ENCODE measurements around the gene RAB3IL1. TPM values are rescaled to one million over a fixed set of nuclear protein-coding genes. Genes with fewer than 3 reads are reported as not detected.

RAB3IL1 gene
- total RNA-seq, 2 experiments from 2014 or later, result 0.28 to 1.6 TPM

DNA sequence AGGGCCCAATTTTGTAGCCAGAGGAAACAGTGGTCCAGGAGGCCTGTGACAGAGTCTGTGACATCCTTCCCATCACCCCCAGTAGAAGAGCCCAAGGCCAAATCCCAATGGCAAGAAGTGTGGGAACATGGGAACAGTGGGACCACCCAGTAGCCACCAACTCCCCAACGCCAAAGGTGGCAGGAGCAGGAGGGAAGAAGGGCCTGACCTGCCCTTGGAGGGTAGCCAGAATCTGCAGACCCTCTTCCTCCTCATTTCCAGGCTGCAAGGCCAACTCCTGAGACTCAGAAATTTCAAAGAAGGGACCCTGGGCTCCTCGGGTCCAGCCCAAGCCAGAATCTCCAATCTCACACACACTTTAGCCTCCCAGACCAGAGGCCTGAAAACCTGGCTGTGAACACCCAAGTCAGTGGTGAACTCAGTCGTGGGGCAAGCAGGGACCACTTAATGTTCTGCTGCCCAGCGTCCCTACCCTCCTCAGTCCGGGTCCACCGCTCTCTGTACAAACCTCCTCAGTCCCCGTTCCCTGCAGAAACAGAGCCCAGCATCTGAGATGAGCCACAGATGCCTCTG lies 6.2 kb downstream of the RAB3IL1 start:
- POLR2A ChIA-PET, result no interaction called here
- H3K9me3 Mint-ChIP-seq, result no peaks in the 10 kb centered on the region
- H3K27me3 Mint-ChIP-seq, result peaks cover 11% of the 10 kb centered on the region
- peaks cover 3% of the 10 kb centered on the region for H3K4me1 Mint-ChIP-seq
- H3K36me3 Mint-ChIP-seq, result no peaks in the 10 kb centered on the region
- DNase-seq (no peak), ATAC-seq (ENCODE audit: low read depth) (no peak)
- no peak overlapping the region for H3K4me3 Mint-ChIP-seq
- no peak overlapping the region for H3K27ac Mint-ChIP-seq

GRCh38 chr11:61910187-61911127 lies 6.9 kb downstream of the RAB3IL1 start:
- no peaks in the 10 kb centered on the region for H3K36me3 Mint-ChIP-seq
- no peaks in the 10 kb centered on the region for H3K9me3 Mint-ChIP-seq
- POLR2A ChIA-PET, result no interaction called here
- H3K27me3 Mint-ChIP-seq, result peaks cover 3% of the 10 kb centered on the region
- no peak for ATAC-seq (ENCODE audit: low read depth)
- no peak overlapping the region for H3K27ac Mint-ChIP-seq
- H3K4me3 Mint-ChIP-seq, result no peak overlapping the region
- peak; percentile 25 for DNase-seq
- H3K4me1 Mint-ChIP-seq, result peaks cover 3% of the 10 kb centered on the region

- Mint-ChIP-seq H3K27ac (no peak overlapping the region), H3K4me3 (no peak overlapping the region), H3K27me3 (peaks cover 4% of the 10 kb centered on the region), H3K4me1 (peaks cover 3% of the 10 kb centered on the region), H3K9me3 (no peaks in the 10 kb centered on the region), H3K36me3 (no peaks in the 10 kb centered on the region)
- DNase-seq (no peak), ATAC-seq (ENCODE audit: low read depth) (no peak)
- POLR2A ChIA-PET, result interaction anchor here (0.7 kb wide), 1 partner anchor 59 kb away, joined by 3 read pairs; no protein-coding TSS in a partner anchor
Measured at GRCh38 chr11:61908730-61909316, 8.5 kb downstream of the RAB3IL1 start.

- POLR2A ChIA-PET, result interaction anchor here (0.7 to 0.9 kb wide), 2 partner anchors 59 to 60 kb away, joined by 3 read pairs; partner anchors contain the start of gene FTH1
- H3K27me3 Mint-ChIP-seq, result peaks cover 5% of the 10 kb centered on the region
- H3K4me3 Mint-ChIP-seq, result no peak overlapping the region
- peaks cover 3% of the 10 kb centered on the region for H3K4me1 Mint-ChIP-seq
- H3K27ac Mint-ChIP-seq, result no peak overlapping the region
- DNase-seq (no peak), ATAC-seq (ENCODE audit: low read depth) (no peak)
- no peaks in the 10 kb centered on the region for H3K36me3 Mint-ChIP-seq
- H3K9me3 Mint-ChIP-seq, result no peaks in the 10 kb centered on the region
Measured at GRCh38 chr11:61907871-61908729, 9.3 kb downstream of the RAB3IL1 start.

- POLR2A ChIA-PET, result interaction anchor here (0.9 kb wide), 1 partner anchor 60 kb away, joined by 3 read pairs; the partner anchor contains the start of gene FTH1
- no peak overlapping the region for H3K4me3 Mint-ChIP-seq
Measured at GRCh38 chr11:61907282-61907681, 10.1 kb downstream of the RAB3IL1 start.

DNA sequence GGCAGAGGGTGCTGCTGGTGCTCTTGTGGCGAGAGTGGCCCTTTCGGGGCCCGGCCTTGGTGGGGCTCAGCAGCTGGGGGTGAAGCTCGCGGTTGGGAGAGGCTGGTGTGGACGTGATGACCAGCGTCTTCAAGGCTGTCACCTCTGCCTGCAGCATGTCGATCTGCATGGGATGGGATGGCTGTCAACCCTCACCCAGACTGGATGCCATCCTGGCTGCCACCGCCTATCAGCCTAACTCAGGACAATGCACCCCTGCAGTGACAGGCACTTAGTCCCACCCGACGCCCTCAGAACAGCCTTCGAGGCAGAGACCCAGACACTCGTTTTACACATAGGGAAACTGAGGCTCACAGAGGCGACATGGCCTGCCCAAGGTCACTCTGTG lies 10.8 kb downstream of the RAB3IL1 start:
- Mint-ChIP-seq H3K27me3 (peaks cover 5% of the 10 kb centered on the region), H3K4me1 (no peaks in the 10 kb centered on the region), H3K4me3 (no peak overlapping the region), H3K36me3 (no peaks in the 10 kb centered on the region), H3K27ac (no peak overlapping the region), H3K9me3 (no peaks in the 10 kb centered on the region)
- POLR2A ChIA-PET, result no interaction called here
- DNase-seq (no peak), ATAC-seq (ENCODE audit: low read depth) (no peak)

More at GRCh38 chr11:61907282-61907681, 10.1 kb downstream of the RAB3IL1 start:
- H3K4me1 Mint-ChIP-seq, result no peaks in the 10 kb centered on the region
- H3K9me3 Mint-ChIP-seq, result no peaks in the 10 kb centered on the region
- ATAC-seq (ENCODE audit: low read depth) (no peak), DNase-seq (no peak)
- H3K27ac Mint-ChIP-seq, result peak overlapping the region; percentile 30
- H3K27me3 Mint-ChIP-seq, result peaks cover 5% of the 10 kb centered on the region
- H3K36me3 Mint-ChIP-seq, result no peaks in the 10 kb centered on the region

DNA sequence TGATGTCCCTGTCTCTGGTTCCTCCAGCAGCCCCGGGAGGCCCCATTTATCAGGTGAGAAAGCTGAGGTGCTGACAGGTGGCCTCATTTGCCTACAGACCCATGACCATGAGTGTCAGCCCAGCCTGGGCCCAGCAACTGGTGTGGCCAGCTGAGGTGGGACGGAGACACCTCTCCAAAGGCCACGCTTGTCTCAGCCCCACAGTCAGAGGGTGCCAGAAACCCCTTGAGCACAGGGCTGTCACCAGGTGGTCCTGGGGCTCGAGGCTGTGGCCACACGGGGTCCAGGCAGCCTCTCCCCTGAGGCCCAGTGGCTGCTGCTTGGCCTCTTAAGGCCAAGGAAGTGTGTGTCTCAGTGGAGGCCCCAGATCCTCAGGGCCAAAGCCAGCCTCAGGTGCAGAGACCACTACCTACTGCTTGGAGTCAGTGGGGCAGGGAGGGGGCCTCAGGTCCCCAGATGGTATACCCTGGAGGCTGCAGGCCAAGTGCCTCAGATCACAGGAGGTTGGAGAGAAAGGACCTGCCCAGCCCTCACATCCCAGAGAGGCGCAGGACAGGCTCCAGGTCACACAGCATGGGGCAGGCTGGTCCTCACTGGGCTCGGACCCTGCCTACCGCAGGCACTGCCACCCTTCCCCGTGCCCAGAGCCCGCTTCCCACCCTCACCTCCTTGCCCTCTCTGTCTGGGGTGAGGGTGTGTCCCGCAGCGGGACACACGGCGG lies 11.4 kb downstream of the RAB3IL1 start:
- Mint-ChIP-seq H3K4me3 (no peak overlapping the region), H3K27me3 (peaks cover 5% of the 10 kb centered on the region), H3K27ac (no peak overlapping the region), H3K36me3 (no peaks in the 10 kb centered on the region), H3K9me3 (no peaks in the 10 kb centered on the region), H3K4me1 (no peaks in the 10 kb centered on the region)
- POLR2A ChIA-PET, result no interaction called here
- ATAC-seq (ENCODE audit: low read depth) (peak; percentile 13), DNase-seq (no peak)

GRCh38 chr11:61905067-61905696 lies 12.2 kb downstream of the RAB3IL1 start:
- Mint-ChIP-seq H3K27me3 (peaks cover 5% of the 10 kb centered on the region), H3K27ac (no peak overlapping the region), H3K4me1 (no peaks in the 10 kb centered on the region), H3K4me3 (no peak overlapping the region), H3K9me3 (no peaks in the 10 kb centered on the region), H3K36me3 (no peaks in the 10 kb centered on the region)
- POLR2A ChIA-PET, result no interaction called here
- ATAC-seq (ENCODE audit: low read depth) (no peak), DNase-seq (no peak)

DNA sequence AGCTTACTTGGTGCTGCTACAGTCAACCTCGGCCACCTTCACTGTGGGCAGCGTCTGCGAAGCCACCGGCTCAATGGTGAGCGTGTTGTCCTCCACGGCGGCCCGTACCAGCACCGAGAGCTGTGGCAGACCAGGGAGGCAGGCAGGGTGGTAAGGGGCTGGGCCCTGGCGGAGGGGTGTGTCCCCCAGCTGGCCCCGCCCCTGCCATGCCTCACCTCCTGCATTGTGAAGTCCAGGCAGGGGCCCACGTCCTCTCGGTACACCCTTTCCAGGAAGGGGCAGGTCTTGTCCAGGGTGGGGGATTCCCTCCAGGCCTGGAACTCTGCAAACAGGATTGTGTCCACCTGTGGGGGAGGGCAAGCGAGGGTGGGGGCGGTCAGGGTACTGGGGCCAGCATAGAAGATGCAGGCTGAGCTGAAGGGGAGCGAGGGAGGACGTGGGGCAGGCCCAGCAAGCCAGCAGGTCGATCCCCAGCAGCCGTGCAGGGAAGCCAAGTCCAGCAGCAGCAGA lies 12.8 kb downstream of the RAB3IL1 start:
- POLR2A ChIA-PET, result no interaction called here
- no peaks in the 10 kb centered on the region for H3K9me3 Mint-ChIP-seq
- H3K36me3 Mint-ChIP-seq, result no peaks in the 10 kb centered on the region

DNA sequence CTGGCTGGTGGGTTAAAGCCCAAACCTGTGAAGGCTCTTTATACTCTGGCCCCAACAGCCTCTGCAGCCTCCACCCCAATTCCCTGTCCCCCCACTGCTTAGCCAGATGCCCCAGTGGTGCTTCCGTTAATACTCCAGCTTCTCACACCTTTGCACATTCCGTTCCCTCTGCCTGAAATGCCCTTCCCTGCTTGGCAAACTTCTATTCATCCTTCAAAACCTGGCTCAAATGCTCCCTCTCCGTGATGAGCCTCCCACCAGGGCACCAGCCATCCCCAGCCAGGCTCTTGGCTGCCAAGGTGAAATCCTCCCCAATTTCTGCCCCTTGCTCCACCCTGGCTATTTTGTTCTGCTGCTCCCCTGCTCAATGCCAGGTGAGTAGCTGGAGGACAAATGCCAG lies 13.5 kb downstream of the RAB3IL1 start:
- Mint-ChIP-seq H3K36me3 (no peaks in the 10 kb centered on the region), H3K27ac (no peak overlapping the region), H3K27me3 (peaks cover 5% of the 10 kb centered on the region), H3K4me1 (peaks cover 4% of the 10 kb centered on the region), H3K4me3 (no peak overlapping the region), H3K9me3 (no peaks in the 10 kb centered on the region)
- DNase-seq (no peak), ATAC-seq (ENCODE audit: low read depth) (no peak)
- POLR2A ChIA-PET, result interaction anchor here (0.9 kb wide), 1 partner anchor 44 kb away, joined by 3 read pairs; no protein-coding TSS in a partner anchor

More for the DNA sequence above, 12.8 kb downstream of the RAB3IL1 start:
- DNase-seq (no peak), ATAC-seq (ENCODE audit: low read depth) (no peak)
- H3K27me3 Mint-ChIP-seq, result peaks cover 5% of the 10 kb centered on the region
- no peak overlapping the region for H3K27ac Mint-ChIP-seq
- H3K4me3 Mint-ChIP-seq, result no peak overlapping the region
- no peaks in the 10 kb centered on the region for H3K4me1 Mint-ChIP-seq

DNA sequence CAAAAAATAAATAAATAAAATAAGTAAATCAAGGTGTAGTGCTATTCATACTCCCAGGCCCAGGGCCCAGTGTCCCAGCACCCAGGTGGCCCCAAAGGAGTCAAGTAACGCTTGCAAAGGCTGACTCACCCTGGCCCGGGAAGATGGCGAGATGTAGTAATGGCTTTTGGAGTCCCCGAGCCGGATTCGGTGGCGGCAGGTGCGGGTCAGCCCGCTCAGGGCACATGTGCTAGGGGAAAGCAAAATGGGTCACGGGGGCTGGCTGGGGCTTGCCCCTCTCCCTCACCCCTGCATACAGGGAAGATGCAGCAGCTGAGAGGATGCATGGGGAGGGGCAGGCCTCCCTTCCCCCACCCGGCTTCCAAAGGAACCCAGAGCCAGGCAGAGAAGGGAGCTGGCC lies 15.1 kb downstream of the RAB3IL1 start:
- no peak overlapping the region for H3K4me3 Mint-ChIP-seq
- POLR2A ChIA-PET, result no interaction called here
- H3K9me3 Mint-ChIP-seq, result no peaks in the 10 kb centered on the region
- ATAC-seq (ENCODE audit: low read depth), result no peak
- H3K27ac Mint-ChIP-seq, result no peak overlapping the region
- no peaks in the 10 kb centered on the region for H3K36me3 Mint-ChIP-seq
- no peak for DNase-seq
- H3K4me1 Mint-ChIP-seq, result peaks cover 5% of the 10 kb centered on the region
- H3K27me3 Mint-ChIP-seq, result peaks cover 5% of the 10 kb centered on the region

DNA sequence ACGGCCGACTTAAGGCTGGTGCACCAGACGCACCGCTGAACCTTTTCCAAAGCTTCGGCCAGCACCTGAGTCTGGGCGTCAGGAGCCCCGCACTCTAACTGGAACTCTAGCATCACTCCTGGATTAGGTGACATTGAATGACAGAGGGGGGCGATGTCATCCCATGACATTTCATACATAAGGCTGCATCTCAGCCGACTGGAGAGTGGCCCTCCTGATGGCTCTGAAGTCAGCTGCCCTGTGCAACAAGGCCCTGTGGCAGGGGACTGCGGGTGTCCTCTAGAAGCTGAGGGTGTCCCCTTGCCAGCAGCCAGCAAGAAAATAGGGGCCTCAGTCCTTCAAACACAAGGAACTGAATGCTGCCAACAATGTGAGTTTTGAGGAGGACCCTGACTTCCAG lies 16.0 kb downstream of the RAB3IL1 start:
- Mint-ChIP-seq H3K27me3 (peaks cover 5% of the 10 kb centered on the region), H3K9me3 (no peaks in the 10 kb centered on the region), H3K4me3 (no peak overlapping the region), H3K4me1 (peaks cover 5% of the 10 kb centered on the region), H3K36me3 (no peaks in the 10 kb centered on the region), H3K27ac (no peak overlapping the region)
- DNase-seq (no peak), ATAC-seq (ENCODE audit: low read depth) (no peak)
- POLR2A ChIA-PET, result no interaction called here

Measured in activated naive CD8-positive, alpha-beta T cell treated with anti-CD3 and anti-CD28 coated beads, Interleukin-2, amount 10 ng/mL, durations not matched to agents 7 days and 5 days (primary cell).